HepG2 (cell line): ENCODE measurements around the gene PTRHD1.

Experiments
- PHF21A ChIP-seq: sonication (generic); formaldehyde crosslinking; IDR thresholded peaks from 2 replicates; pipeline ENCODE4 v1.5.0; 2020; ENCODE audit warnings: mild to moderate bottlenecking, missing genetic modification reagents
- TGIF2 ChIP-seq: IDR thresholded peaks from 2 replicates; pipeline ENCODE4 v1.6.1; 2016; ENCODE audit warnings: control low read depth, missing compliant biosample characterization
- TF ChIP-seq, protein P1 (sequence below): sonication (generic); formaldehyde crosslinking; IDR thresholded peaks from 2 replicates; pipeline ENCODE4 v1.5.0; 2020; ENCODE audit warnings: mild to moderate bottlenecking, missing genetic modification reagents, moderate library complexity

DNA sequence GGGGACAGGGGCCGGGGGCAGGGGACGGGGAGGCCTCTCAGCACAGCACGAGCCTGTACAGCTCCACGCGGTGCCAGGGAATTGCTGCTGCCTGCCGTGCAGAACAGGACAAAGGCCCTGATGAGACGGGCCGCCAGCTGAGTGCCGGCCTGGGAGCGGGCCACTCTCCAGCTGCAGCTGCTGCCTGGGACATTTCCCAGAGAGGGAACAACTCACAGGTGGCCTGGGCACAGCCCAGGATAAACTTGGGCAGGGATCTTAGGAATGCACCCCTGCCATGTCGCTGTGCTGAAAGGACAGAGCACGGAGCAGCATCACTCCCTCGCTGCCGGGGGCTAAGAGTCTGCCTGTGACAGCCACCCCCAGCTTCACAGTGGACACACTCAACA lies 38.9 kb upstream of the PTRHD1 start:
- TF ChIP-seq PHF21A = no peak
- no peak for TF ChIP-seq TGIF2
- TF ChIP-seq, protein P1, sequence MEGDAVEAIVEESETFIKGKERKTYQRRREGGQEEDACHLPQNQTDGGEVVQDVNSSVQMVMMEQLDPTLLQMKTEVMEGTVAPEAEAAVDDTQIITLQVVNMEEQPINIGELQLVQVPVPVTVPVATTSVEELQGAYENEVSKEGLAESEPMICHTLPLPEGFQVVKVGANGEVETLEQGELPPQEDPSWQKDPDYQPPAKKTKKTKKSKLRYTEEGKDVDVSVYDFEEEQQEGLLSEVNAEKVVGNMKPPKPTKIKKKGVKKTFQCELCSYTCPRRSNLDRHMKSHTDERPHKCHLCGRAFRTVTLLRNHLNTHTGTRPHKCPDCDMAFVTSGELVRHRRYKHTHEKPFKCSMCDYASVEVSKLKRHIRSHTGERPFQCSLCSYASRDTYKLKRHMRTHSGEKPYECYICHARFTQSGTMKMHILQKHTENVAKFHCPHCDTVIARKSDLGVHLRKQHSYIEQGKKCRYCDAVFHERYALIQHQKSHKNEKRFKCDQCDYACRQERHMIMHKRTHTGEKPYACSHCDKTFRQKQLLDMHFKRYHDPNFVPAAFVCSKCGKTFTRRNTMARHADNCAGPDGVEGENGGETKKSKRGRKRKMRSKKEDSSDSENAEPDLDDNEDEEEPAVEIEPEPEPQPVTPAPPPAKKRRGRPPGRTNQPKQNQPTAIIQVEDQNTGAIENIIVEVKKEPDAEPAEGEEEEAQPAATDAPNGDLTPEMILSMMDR (CRISPR knock-in tag) = no peak
